Effector memory CD4-positive, alpha-beta T cell (primary cell): ENCODE results near the gene METTL8.

Source experiments
- DNase-seq, 3 donors: peaks; one replicate each; pipeline ENCODE4 v3.0.0-alpha.2; 2020
- H3K27ac ChIP-seq: 2 replicates; pipeline ENCODE4 v1.7.0; 2013; ENCODE audit warnings: mild to moderate bottlenecking, low read length, moderate library complexity; ENCODE audit not compliant: insufficient read depth, poor library complexity, severe bottlenecking
- H3K27me3 ChIP-seq: replicated peaks from 2 replicates; pipeline ENCODE4 v1.7.0; 2013; ENCODE audit warnings: mild to moderate bottlenecking, low read length; ENCODE audit not compliant: insufficient read depth, control insufficient read depth, poor library complexity, severe bottlenecking
- H3K36me3 ChIP-seq: 2 replicates; pipeline ENCODE4 v1.7.0; 2013; ENCODE audit warnings: mild to moderate bottlenecking, low read length, moderate library complexity; ENCODE audit not compliant: control insufficient read depth, insufficient read depth
- H3K4me1 ChIP-seq: 2 replicates; pipeline ENCODE4 v1.7.0; 2013; ENCODE audit warnings: low read length, mild to moderate bottlenecking; ENCODE audit not compliant: control insufficient read depth, insufficient read depth, poor library complexity, severe bottlenecking
- H3K4me3 ChIP-seq: 2 replicates; pipeline ENCODE4 v1.7.0; 2013; ENCODE audit warnings: low read length, low read depth, mild to moderate bottlenecking; ENCODE audit not compliant: insufficient read depth, poor library complexity, severe bottlenecking
- H3K9me3 ChIP-seq: 2 replicates; pipeline ENCODE4 v1.7.0; 2013; ENCODE audit warnings: mild to moderate bottlenecking, low read length, moderate library complexity; ENCODE audit not compliant: control insufficient read depth

The METTL8 gene

DNA sequence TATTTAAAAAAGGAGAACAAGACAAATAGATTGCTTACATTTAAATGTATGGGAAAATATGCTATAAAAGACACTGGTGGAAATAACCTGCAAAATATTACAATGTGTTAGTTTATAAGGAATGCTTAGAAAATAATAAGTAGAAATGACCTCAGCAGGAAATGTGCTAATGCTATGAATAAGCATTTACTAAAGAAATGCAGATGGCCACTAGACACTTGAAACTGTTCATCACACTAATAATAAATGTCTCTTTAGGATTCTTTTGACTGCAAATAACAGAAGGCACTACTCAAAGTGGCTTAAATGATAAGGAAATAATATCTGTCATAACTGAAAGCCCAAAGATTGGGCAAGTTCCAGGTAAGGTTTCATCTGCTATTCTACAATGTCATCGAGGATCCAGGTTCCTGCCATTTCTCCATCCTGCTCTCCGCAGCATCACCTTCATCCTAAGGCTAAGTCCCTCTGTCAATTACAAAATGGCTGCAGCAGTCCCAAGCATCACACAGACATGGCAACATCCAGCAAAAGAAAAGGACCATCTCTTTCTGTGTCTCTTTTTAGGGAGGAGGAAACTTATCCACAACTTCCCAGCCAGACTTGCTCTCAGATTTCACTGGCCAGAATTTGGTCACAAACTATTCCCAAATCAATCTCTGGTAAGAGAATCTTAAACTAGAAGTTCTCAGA lies 21.9 kb downstream of the METTL8 start:
- no peak overlapping the region for H3K4me3 ChIP-seq
- no peaks in the 10 kb centered on the region for H3K9me3 ChIP-seq
- H3K36me3 ChIP-seq: no peaks in the 10 kb centered on the region
- H3K27ac ChIP-seq: no peak overlapping the region
- H3K27me3 ChIP-seq: no peaks in the 10 kb centered on the region
- DNase-seq: no peak
- no peaks in the 10 kb centered on the region for H3K4me1 ChIP-seq

DNA sequence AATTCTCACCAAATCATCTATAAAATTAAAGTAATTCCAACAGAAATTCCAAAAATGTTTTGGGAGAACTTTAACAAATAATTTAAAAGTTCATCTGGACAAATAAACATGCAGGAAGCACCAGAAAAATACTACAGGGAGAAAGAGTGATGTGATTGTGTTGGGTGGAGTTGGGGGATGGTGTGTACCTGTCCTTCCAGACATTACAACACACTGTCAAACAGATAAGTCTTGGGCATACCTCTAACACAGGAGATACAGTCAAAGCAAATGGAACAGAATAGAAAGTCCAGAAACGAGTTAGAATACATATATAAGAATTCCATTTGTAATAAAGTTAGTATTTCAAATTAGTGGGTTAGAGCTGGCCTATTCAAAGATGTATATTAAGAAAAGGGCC lies 22.6 kb downstream of the METTL8 start:
- H3K27ac ChIP-seq: no peak overlapping the region
- H3K27me3 ChIP-seq: no peaks in the 10 kb centered on the region
- no peaks in the 10 kb centered on the region for H3K36me3 ChIP-seq
- H3K4me1 ChIP-seq: no peaks in the 10 kb centered on the region
- H3K9me3 ChIP-seq: no peaks in the 10 kb centered on the region
- no peak overlapping the region for H3K4me3 ChIP-seq
- no peak for DNase-seq

DNA sequence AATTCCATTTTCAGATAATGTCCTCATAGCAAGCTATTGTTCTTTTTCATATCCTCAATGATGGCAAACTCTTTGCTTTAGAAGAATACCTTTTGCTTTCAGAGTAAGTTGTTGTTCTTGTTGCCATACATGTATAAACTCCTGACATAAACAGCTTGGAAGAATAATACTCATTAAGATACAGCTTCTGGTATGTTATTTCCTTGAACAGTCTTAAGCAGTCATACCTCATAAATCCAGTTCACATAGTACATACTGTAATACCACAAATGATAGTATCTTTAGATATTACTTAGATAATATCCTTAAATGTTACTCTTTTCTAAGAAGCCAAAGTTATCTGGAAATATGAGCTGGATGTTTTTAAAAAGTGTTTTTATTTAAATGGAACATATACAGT lies 23.2 kb downstream of the METTL8 start:
- H3K4me1 ChIP-seq: no peaks in the 10 kb centered on the region
- H3K36me3 ChIP-seq: no peaks in the 10 kb centered on the region
- no peak for DNase-seq
- H3K4me3 ChIP-seq: no peak overlapping the region
- no peaks in the 10 kb centered on the region for H3K27me3 ChIP-seq
- no peaks in the 10 kb centered on the region for H3K9me3 ChIP-seq
- H3K27ac ChIP-seq: no peak overlapping the region

DNA sequence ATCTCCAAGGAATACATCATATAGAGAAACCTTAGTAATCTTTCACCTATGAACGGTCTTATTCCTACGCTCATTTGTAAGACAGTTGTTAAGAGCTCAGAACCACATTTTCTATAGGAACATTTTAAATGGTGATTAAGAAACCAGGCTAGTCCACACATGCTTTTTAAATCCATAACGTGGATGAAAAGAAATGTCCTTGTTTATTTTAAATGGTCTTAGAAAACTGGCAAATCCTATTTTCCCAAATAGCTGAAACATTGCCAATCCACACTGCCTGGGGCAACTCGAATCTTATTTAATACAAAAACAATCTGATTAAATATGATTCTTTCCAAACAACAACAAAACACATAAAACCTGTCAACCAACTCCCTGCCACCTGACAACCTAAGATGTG lies 23.7 kb downstream of the METTL8 start:
- Histone ChIP-seq H3K4me1 (no peaks in the 10 kb centered on the region), H3K36me3 (no peaks in the 10 kb centered on the region), H3K9me3 (no peaks in the 10 kb centered on the region), H3K27me3 (no peaks in the 10 kb centered on the region), H3K4me3 (no peak overlapping the region), H3K27ac (no peak overlapping the region)
- no peak for DNase-seq

DNA sequence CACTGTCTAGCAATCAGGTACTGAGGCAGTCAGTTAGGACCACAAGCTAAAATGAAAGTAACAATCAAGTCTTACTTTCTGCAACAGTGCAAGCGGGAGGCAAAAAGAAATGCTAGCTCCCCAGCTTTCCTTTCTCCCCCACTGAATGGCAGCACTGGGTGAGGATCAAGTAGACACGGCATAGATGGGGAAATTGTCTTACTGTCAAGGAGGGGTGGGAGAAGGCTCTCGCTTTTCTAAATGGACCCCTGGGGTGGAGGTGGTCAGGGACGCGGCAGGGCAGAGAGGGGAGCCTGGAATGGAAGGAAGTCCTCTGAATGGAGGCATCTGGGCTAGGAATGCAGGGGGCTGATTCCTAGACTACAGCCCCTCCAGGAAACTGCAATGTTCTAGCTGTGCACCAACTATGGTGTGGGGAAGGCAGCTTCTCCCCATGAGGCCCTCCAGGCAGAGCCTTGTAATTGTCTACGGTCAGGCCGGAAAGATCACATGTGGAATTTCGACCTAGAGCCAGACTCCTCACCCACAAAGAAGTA lies 24.3 kb downstream of the METTL8 start:
- no peak overlapping the region for H3K4me3 ChIP-seq
- DNase-seq: no peak
- no peaks in the 10 kb centered on the region for H3K27me3 ChIP-seq
- no peaks in the 10 kb centered on the region for H3K9me3 ChIP-seq
- no peaks in the 10 kb centered on the region for H3K4me1 ChIP-seq
- no peak overlapping the region for H3K27ac ChIP-seq
- no peaks in the 10 kb centered on the region for H3K36me3 ChIP-seq

DNA sequence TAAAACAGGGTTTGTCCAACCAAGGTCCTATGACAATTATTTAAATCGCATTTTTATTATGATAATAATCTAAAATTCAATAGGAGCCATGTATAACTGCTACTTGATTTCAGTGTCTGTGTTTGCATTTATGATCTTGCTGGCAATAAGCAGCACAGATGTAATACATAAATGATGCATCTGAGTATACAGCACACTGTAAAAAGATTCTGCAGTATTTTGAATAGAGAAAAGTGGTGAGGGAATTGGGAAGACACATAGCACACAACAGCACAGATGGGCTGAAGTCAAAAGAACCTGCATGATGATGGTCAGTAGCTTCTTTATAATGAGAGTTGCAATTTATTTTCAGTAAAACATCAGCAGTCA lies 26.1 kb downstream of the METTL8 start:
- no peaks in the 10 kb centered on the region for H3K9me3 ChIP-seq
- H3K27me3 ChIP-seq: no peaks in the 10 kb centered on the region
- H3K4me3 ChIP-seq: no peak overlapping the region
- H3K27ac ChIP-seq: no peak overlapping the region
- no peak for DNase-seq
- no peaks in the 10 kb centered on the region for H3K36me3 ChIP-seq
- no peaks in the 10 kb centered on the region for H3K4me1 ChIP-seq

DNA sequence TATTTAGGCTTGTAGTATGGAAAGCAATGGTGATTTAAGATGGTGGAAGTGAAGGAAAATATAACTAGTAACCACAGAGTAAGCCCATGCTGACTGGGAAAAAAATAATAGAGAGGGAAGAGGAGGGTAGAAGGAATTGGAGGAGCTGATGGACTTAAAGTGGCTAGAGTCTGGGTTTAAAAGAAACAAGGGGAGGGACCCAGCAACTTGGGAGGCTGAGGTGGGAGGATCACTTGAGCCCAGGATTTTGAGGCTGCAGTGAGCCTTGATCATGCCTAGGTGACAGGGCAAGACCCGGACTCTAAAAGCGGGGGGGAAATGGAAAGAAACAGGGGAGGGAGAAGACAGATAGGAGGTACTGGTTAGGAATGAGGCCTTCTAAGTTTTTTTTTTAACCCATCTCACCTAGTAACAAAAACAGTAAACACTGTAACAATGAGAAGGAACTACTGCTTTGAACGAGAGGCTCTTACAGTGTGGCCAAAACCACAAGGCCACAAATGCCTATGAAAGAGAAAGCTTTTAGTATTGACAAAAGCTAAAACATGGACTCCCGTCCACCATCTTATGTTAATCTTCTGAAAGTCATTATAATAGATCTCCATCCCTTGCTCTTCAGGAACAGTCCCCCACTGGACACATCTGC lies 26.6 kb downstream of the METTL8 start:
- no peaks in the 10 kb centered on the region for H3K4me1 ChIP-seq
- H3K27ac ChIP-seq: no peak overlapping the region
- H3K4me3 ChIP-seq: no peak overlapping the region

DNA sequence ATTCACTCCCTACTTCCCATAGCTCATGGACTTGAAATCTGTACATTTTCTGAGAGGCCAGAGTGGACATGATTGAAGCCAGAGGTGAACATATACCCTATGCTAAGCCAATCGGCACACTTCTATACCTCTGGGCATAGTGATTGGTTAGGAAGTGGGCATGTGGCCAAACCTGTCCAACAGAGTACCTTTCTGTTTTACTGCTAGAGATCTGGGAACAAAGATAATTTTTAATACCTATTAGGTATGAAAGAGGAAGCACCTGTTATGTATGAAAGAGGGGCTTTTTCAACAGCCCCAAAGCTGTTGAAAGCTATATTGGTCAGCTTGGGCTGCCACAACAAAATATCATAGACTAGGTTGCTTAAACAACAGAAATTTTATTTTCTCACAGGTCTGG lies 27.7 kb downstream of the METTL8 start:
- Histone ChIP-seq H3K4me3 (no peak overlapping the region), H3K36me3 (no peaks in the 10 kb centered on the region), H3K9me3 (no peaks in the 10 kb centered on the region), H3K4me1 (no peaks in the 10 kb centered on the region), H3K27me3 (no peaks in the 10 kb centered on the region), H3K27ac (no peak overlapping the region)
- DNase-seq: no peak

More for the DNA sequence above, 26.6 kb downstream of the METTL8 start:
- Histone ChIP-seq H3K9me3 (no peaks in the 10 kb centered on the region), H3K27me3 (no peaks in the 10 kb centered on the region), H3K36me3 (no peaks in the 10 kb centered on the region)
- DNase-seq: no peak

DNA sequence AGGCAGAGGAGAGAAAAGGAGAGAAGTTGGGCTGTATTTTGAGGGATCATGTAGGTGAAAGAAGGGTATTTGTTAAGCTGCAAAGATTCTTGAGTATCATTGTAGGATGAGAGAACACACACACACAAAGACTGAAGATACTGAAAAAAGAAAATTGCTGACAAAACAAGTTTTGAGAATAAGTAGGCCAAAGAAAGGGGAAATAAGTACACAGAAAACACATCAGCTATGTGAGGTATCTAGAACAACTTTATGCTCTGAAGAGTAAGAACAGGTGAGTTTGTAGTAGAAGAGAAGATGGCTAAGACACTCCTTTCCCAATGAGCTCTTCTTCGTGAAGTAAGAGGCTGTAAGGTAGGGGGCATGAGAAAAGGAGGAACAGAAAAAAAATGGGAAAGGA lies 28.2 kb downstream of the METTL8 start:
- DNase-seq: no peak
- Histone ChIP-seq H3K27me3 (no peaks in the 10 kb centered on the region), H3K4me1 (no peaks in the 10 kb centered on the region), H3K4me3 (no peak overlapping the region), H3K9me3 (no peaks in the 10 kb centered on the region), H3K36me3 (no peaks in the 10 kb centered on the region), H3K27ac (no peak overlapping the region)

DNA sequence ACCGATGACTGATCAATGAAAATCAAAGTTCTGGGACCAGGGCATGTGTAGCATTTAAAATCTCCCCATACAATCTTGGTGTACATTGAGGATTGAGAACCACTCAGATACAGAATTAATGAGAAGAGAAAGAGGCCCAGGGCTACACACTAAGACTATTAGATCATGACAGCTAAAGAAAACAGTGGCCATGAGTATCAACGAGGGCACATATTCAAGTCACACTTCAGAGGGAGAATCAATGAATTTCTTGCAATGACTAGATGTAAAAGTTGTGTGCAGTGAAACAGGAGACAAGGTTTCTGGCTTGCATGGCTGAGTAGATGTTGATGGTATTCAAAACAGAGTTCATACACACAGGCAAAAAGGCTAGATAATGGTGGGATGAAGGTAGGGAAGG lies 29.1 kb downstream of the METTL8 start:
- Histone ChIP-seq H3K4me1 (no peaks in the 10 kb centered on the region), H3K36me3 (no peaks in the 10 kb centered on the region), H3K27me3 (no peaks in the 10 kb centered on the region), H3K4me3 (no peak overlapping the region), H3K27ac (no peak overlapping the region), H3K9me3 (no peaks in the 10 kb centered on the region)
- DNase-seq: no peak
